Occipital lobe (tissue), 3 donors: ENCODE measurements around the gene HOXA11. TPM values are rescaled to one million over a fixed set of nuclear protein-coding genes. Genes with fewer than 3 reads are reported as not detected.

Source experiments
- DNase-seq: peaks from one replicate; lab custom pipeline; 2025; lab: John Stamatoyannopoulos, UW
- small RNA-seq: library from RNA; depleted of rRNA; stranded (forward); fragments of <200 nt; gene quantifications from one replicate; pipeline ENCODE3, GENCODE V24; 2014
- total RNA-seq: library from RNA; depleted of rRNA; stranded (reverse); fragments of >200 nt; gene quantifications from one replicate; pipeline ENCODE4 v1.2.3, GENCODE V29; 2014

Gene HOXA11
- total RNA-seq, 1 donor from 2014 or later = not detected

DNA sequence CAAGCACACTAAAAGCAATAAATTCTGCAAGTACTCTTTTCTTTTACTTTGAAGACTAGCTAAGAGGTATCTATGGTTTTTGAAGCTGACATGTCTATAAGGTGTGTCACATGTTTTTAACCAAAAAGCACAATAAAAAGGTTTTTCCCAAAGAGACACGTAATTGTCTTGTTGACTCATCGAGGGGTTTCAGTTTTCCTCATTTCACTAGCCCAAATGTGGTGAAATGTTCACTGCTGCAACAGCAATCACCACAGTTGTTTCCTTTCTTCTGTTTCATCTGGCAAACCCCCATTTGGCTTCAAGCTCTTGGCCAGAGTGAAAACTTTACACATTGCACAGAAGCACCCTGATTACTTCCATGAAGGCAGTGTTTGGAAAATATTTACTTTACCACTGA is 50.6 kb downstream of the HOXA11 start:
- DNase-seq = no peak

GRCh38 chr7:27133409-27134231 is 51.4 kb downstream of the HOXA11 start:
- DNase-seq = no peak

GRCh38 chr7:27132978-27133377 is 52.1 kb downstream of the HOXA11 start:
- DNase-seq = no peak

- DNase-seq = no peak
Observed at GRCh38 chr7:27132214-27132613, 52.8 kb downstream of the HOXA11 start.

GRCh38 chr7:27131390-27131819 is 53.6 kb downstream of the HOXA11 start:
- no peak for DNase-seq

Small RNA genes within 50 kb of the gene (small RNA-seq; reads per million reads assigned to genes)
- gene AC004080.5 (not detected), gene RF02140 (not detected), gene RF02141 (not detected)

Other genes with a start within 250 kb of the HOXA11 start
- not detected for gene HOXA1, start 89.2 kb downstream of the HOXA11 start, total RNA-seq
- gene HOXA2, start 82.5 kb downstream of the HOXA11 start, total RNA-seq = not detected
- gene HOXA4, start 54.5 kb downstream of the HOXA11 start, total RNA-seq = not detected
- not detected for gene HOXA5, start 41.6 kb downstream of the HOXA11 start, total RNA-seq
- not detected for gene HOXA6, start 37.5 kb downstream of the HOXA11 start, total RNA-seq
- not detected for gene HOXA3, start 32.6 kb downstream of the HOXA11 start, total RNA-seq
- gene HOXA7, start 28.6 kb downstream of the HOXA11 start, total RNA-seq = not detected
- not detected for gene HOXA9, start 19.7 kb downstream of the HOXA11 start, total RNA-seq
- gene HOXA10, start 10.9 kb downstream of the HOXA11 start, total RNA-seq = not detected
- not detected for gene HOXA13, start 14.9 kb upstream of the HOXA11 start, total RNA-seq
- gene EVX1, start 57.6 kb upstream of the HOXA11 start, total RNA-seq = not detected